ENCODE measurements around the gene WDFY2. TPM values are rescaled to one million over a fixed set of nuclear protein-coding genes. Genes with fewer than 3 reads are reported as not detected.

WDFY2 gene
- total RNA-seq, 1 experiment from 2014 or later: 4.1 TPM

DNA sequence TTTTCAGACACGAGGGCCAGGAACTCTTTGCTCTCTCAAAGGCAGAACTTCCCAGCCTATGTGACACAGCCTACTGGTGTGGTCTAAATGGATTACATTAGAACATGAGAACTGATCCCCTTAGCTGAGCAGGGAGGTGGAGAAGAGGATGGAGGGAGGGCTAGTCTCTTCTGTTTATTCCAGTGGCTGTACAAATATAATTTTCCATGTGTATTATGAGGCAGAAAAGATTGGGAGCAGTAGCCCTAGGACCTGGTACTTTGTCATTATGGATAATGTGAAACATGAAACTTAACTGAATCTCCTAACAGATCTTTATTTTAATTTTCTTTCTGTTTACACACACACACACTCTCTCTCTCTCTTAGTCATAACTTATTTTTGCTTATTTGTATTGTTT is 82.1 kb downstream of the WDFY2 start:
- no TSS peak for BruUV-seq (replicated peaks)
- H3K9me2 ChIP-seq (replicated peaks; ENCODE audit: low read length): no peaks in the 10 kb centered on the region
- no peaks in the 10 kb centered on the region for H4K20me1 ChIP-seq (ENCODE audit: low read length)
- H3K27ac ChIP-seq (ENCODE audit: low read length): peak overlapping the region; percentile 48
- H3K4me2 ChIP-seq (ENCODE audit: low read length): peak overlapping the region; percentile 42; the same call in 1 of the 2 replicates
- intact Hi-C loops (cut with micrococcal nuclease): no loop called here
- no peaks in the 10 kb centered on the region for H3F3A ChIP-seq (ENCODE audit: low read length, unreplicated experiment)
- peaks cover 6% of the 10 kb centered on the region; the same call in 1 of the 2 replicates for H3K79me2 ChIP-seq (ENCODE audit: low read length)
- TF ChIP-seq, protein P1, sequence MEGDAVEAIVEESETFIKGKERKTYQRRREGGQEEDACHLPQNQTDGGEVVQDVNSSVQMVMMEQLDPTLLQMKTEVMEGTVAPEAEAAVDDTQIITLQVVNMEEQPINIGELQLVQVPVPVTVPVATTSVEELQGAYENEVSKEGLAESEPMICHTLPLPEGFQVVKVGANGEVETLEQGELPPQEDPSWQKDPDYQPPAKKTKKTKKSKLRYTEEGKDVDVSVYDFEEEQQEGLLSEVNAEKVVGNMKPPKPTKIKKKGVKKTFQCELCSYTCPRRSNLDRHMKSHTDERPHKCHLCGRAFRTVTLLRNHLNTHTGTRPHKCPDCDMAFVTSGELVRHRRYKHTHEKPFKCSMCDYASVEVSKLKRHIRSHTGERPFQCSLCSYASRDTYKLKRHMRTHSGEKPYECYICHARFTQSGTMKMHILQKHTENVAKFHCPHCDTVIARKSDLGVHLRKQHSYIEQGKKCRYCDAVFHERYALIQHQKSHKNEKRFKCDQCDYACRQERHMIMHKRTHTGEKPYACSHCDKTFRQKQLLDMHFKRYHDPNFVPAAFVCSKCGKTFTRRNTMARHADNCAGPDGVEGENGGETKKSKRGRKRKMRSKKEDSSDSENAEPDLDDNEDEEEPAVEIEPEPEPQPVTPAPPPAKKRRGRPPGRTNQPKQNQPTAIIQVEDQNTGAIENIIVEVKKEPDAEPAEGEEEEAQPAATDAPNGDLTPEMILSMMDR (conservative IDR thresholded peaks at IDR 0.05; ENCODE audit: low read depth, low read length): no peak
- no peak for TF ChIP-seq EZH2phosphoT487 (IDR thresholded peaks at IDR 0.05; ENCODE audit: borderline replicate concordance, low read length)
- no peak for TF ChIP-seq EZH2 (IDR thresholded peaks at IDR 0.05; ENCODE audit: low read length, unreplicated experiment)
- H3K9ac ChIP-seq (ENCODE audit: low read length): no peak overlapping the region
- H3K9me3 ChIP-seq (ENCODE audit: low read length): no peaks in the 10 kb centered on the region
- peak; percentile 74 for ATAC-seq
- no peak overlapping the region for H2AFZ ChIP-seq (ENCODE audit: low read length)
- H3K36me3 ChIP-seq (ENCODE audit: low read depth, low read length): no peaks in the 10 kb centered on the region
- H3K27me3 ChIP-seq (ENCODE audit: low read length): no peaks in the 10 kb centered on the region
- CTCF ChIA-PET: no interaction called here
- POLR2A ChIA-PET (ENCODE audit: unreplicated experiment): no interaction called here
- DNase-seq: peak; percentile 13
- no peak overlapping the region for H3K4me3 ChIP-seq (ENCODE audit: low read length)
- peaks cover 25% of the 10 kb centered on the region for H3K4me1 ChIP-seq (ENCODE audit: insufficient read depth, low read length)

DNA sequence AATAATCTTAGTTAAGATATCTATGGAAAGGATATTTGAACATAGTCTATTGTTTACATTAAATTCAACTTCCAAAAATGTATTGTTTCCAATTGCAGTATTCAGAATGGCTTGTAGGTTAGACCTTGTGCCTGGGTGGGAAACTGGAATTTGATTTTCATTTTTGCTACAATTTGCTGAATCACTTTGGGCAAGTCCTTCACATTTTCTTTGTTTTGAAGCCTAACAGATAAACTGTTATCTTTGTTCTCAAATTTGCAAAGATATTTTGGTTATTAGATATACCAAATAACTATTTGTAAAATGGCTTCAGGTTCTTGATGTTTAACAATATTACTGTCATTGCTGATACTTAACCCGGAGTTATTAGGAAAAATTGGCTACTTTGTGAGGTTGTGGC is 82.6 kb downstream of the WDFY2 start:
- Histone ChIP-seq H3K27me3 (ENCODE audit: low read length) (no peaks in the 10 kb centered on the region), H3F3A (ENCODE audit: low read length, unreplicated experiment) (no peaks in the 10 kb centered on the region), H3K79me2 (ENCODE audit: low read length) (peaks cover 6% of the 10 kb centered on the region; the same call in 1 of the 2 replicates), H3K4me1 (ENCODE audit: insufficient read depth, low read length) (peaks cover 25% of the 10 kb centered on the region), H3K27ac (ENCODE audit: low read length) (peak overlapping the region; percentile 48), H2AFZ (ENCODE audit: low read length) (no peak overlapping the region), H3K4me3 (ENCODE audit: low read length) (no peak overlapping the region), H3K9me2 (replicated peaks; ENCODE audit: low read length) (no peaks in the 10 kb centered on the region), H3K36me3 (ENCODE audit: low read depth, low read length) (no peaks in the 10 kb centered on the region), H4K20me1 (ENCODE audit: low read length) (no peaks in the 10 kb centered on the region), H3K9ac (ENCODE audit: low read length) (no peak overlapping the region), H3K4me2 (ENCODE audit: low read length) (peak overlapping the region; percentile 42), H3K9me3 (ENCODE audit: low read length) (no peaks in the 10 kb centered on the region)
- ATAC-seq (no peak), DNase-seq (no peak)
- CTCF ChIA-PET: no interaction called here
- TF ChIP-seq EZH2phosphoT487 (IDR thresholded peaks at IDR 0.05; ENCODE audit: borderline replicate concordance, low read length) (no peak), EZH2 (IDR thresholded peaks at IDR 0.05; ENCODE audit: low read length, unreplicated experiment) (no peak)
- TF ChIP-seq, protein P1 (conservative IDR thresholded peaks at IDR 0.05; ENCODE audit: low read depth, low read length): no peak
- intact Hi-C loops (cut with micrococcal nuclease): no loop called here
- POLR2A ChIA-PET (ENCODE audit: unreplicated experiment): no interaction called here
- no TSS peak for BruUV-seq (replicated peaks)

DNA sequence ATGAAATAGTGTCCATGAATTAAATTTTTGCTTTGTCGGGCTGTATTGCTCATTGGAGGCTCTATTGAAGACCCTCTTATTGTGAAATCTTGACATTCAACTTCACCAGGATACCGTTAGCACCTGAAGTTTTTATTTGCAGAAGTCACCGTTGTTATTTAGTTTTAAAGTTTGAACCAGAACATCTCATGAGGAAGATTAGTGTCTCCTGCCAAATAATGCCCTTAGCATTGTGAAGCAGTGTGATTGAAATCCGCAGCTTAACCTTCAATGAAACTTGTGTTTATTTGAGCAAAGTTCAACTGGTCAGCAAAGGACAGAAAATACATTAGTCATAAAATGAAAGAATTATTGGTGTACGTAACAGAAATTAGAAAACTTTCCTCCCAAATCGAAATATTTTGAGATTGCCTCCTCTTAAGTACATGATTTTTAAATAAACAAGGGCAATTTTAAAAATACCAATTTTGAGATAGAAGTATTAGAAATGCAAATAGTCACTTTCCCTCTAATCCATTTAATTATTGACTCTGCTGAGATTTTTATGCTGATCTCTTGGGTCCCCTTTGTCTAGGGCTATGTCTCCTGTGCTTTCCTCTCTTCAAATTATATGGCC is 84.4 kb downstream of the WDFY2 start:
- H3K4me1 ChIP-seq (ENCODE audit: insufficient read depth, low read length): peaks cover 32% of the 10 kb centered on the region
- ChIA-PET POLR2A (ENCODE audit: unreplicated experiment) (no interaction called here), CTCF (interaction anchor here (0.7 kb wide), 1 partner anchor 45 kb away, joined by 3 read pairs; no protein-coding TSS in a partner anchor)
- ATAC-seq (no peak), DNase-seq (no peak)
- no peak overlapping the region for H3K4me2 ChIP-seq (ENCODE audit: low read length)
- no peaks in the 10 kb centered on the region for H3K27me3 ChIP-seq (ENCODE audit: low read length)
- intact Hi-C loops (cut with micrococcal nuclease): no loop called here
- BruUV-seq (replicated peaks): no TSS peak
- no peaks in the 10 kb centered on the region for H3K36me3 ChIP-seq (ENCODE audit: low read depth, low read length)
- H3K9me3 ChIP-seq (ENCODE audit: low read length): no peaks in the 10 kb centered on the region
- peaks cover 23% of the 10 kb centered on the region for H3K79me2 ChIP-seq (ENCODE audit: low read length)
- no peaks in the 10 kb centered on the region for H4K20me1 ChIP-seq (ENCODE audit: low read length)
- H3K27ac ChIP-seq (ENCODE audit: low read length): no peak overlapping the region
- no peak overlapping the region for H2AFZ ChIP-seq (ENCODE audit: low read length)
- H3K4me3 ChIP-seq (ENCODE audit: low read length): no peak overlapping the region
- no peaks in the 10 kb centered on the region for H3F3A ChIP-seq (ENCODE audit: low read length, unreplicated experiment)
- H3K9me2 ChIP-seq (replicated peaks; ENCODE audit: low read length): no peaks in the 10 kb centered on the region
- no peak overlapping the region for H3K9ac ChIP-seq (ENCODE audit: low read length)
- no peak for TF ChIP-seq EZH2 (IDR thresholded peaks at IDR 0.05; ENCODE audit: low read length, unreplicated experiment)
- TF ChIP-seq, protein P1 (conservative IDR thresholded peaks at IDR 0.05; ENCODE audit: low read depth, low read length): no peak
- no peak for TF ChIP-seq EZH2phosphoT487 (IDR thresholded peaks at IDR 0.05; ENCODE audit: borderline replicate concordance, low read length)

Measured in PC-3 (cell line).